Embryonic facial prominence (tissue), 1 donor: ENCODE data around the gene HAUS8.
"Not testable (repeated sequence)": the region's sequence is repeated elsewhere in the genome, so short reads cannot be mapped to it uniquely, and the experiment has no call there.

ENCODE experiments used
- DNase-seq: peaks from one replicate; pipeline ENCODE4 v3.0.0-alpha.2; 2016; ENCODE audit errors: extremely low spot score

Gene HAUS8

DNA sequence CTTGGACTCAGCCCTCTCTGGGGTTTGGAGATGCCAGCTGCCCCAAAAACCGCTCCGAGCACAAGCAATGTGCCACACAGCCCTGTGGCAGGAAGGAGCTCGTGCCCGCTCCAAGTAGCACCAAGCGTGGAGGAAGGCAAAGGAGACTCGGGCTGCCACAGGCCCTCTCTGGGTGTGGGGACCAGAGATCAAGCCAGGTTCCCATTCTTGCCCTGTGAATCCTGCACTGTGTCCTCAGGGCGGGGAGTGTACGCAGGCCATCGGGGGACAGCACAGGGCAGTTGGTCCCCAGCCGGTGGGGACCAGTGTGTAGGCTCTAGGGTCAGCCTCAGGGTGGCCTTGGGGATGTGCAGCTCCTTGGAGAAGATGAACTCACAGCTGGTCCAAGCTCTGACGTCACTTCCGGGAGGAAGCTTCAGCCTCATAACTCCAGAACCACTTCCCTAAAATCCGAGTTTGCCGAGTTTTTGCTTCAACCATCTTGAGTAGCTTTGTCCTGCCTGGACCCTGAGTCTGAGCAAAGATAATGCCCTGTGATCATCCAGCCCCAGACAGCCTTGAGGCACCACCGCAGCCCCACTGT, 39.3 kb downstream of the HAUS8 start:
- no peak for DNase-seq

DNA sequence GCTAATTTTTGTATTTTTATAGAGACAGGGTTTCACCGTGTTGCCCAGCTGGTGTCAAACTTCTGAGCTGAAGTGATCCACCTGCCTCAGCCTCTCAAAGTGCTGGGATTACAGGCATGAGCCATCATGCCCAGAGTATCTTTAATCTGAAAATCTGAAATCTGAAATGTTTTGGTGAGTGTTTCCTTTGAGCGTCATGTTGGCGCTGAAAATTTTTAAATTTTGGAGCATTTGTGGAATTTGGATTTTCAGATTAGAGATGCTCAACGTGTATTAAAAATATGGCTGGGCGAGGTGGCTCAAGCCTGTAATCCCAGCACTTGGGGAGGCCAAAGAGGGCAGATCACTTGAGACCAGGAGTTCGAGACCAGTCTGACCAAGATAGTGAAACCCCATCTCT, 43.5 kb downstream of the HAUS8 start:
- no peak for DNase-seq

DNA sequence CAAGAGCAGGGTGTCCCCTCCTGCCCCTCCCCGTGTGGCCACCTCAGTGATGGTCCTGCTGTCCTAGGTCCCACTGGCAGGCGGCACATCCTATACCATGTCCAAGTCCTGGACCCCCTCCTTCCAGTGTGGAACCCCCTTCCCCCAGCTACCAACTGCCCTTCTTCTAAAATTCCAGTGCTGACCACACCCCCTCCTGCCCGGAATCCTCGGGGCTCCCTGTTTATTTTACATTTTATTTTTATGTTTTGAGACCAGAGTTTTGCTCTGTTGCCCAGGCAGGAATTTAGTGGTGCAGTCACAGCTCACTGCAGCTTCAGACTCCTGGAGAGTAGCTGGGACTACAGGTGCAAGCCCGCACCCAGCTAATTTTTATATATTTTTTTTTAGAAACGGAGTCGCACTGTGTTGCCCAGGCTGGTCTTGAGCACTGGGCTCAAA, 47.7 kb downstream of the HAUS8 start:
- no peak for DNase-seq

DNA sequence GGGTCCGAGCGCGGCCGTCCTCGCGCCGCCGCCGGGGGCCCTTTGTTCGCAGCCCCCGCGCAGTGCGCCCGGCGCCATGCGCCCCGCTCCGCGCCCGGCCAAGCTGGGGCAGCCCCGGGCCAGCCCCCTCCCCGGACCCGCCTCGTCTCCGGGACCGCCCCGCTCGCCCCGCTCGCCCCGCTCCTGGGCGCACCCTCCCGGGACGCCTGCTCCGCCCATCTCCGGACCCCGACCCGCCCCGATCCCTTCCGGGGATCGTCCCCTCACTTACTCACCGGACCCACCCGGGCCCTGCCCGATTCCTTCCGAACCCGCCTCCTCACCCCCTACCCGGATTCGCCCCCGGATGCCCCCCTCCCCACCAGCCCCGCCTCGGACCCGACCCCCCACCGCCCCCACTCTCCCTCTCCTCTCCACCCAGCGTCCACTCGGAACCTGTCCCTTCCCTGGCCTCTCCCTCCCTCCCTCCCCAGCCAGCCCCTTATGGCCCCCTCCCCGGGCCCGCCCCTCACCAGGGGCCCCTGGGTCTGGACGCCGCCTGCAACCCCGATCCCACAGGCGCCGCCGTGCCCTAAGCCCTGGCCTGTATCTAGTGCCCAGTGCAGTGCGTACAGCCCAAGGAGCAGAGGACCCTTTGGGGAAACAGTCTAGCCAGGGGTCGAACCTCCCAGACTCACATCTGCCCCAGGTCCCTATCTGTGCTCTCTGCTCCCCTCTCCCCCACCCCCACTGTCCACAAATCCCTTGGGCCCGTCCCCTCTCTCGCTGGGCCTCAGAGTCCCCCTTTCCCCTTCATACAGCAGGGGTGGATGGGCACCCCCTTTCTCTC, 48.3 kb downstream of the HAUS8 start, which contains the start of gene CPAMD8:
CPAMD8 (minus strand) TSS at position 105 of the 829 bp plus-strand sequence. CDS start 168 bp downstream, outside the sequence.
- no peak for DNase-seq

DNA sequence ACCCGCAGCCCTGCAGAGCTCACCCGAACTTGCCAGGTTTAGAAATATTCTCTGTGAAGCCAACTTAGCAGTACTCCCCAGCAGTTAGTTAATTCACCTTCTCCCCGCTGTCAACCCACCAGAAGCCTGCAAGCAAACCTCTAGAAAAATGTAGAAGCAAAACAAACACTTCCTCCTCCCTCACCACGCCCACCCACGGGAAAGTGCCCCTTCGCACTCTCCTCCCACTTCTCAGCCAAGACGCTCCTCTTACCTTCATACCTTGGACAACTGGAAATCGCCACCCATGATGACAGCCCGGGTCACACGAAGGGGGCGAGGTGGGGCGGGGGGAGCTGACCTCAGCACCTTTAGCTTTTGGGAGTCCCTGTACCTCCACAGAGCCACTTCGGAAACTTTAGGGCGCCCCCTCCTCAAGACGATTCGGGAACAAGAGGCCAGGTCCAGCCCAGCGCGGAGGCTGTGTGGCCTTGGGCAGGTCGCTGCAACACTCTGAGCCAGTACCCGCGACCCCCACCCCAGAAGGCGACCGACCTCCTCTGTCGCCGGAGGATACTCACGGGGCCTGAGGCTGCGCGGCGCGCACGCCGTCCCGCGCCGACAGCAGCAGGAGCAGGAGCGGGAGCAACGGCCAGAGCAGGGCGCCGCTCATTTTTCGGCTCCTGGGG, 49.1 kb downstream of the HAUS8 start:
- no peak for DNase-seq

DNA sequence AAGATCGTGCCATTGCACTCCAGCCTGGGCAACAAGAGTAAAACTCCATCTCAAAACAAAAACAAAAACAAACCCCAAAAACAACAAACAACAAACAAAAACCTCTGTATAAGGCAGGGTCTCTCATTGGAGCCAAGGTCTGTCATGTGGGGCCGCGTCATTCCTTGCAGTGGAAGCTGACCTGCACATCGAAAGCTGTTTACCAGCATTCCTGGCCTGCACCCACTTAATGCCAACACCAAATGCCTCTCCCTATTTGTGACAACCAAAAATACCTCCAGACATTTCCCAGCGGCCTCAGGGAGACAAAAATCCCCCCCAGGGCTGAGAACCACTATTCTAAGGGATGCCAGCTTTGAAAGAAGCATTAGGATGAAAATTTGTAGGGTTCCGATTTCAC, 49.9 kb downstream of the HAUS8 start:
- no peak for DNase-seq

DNA sequence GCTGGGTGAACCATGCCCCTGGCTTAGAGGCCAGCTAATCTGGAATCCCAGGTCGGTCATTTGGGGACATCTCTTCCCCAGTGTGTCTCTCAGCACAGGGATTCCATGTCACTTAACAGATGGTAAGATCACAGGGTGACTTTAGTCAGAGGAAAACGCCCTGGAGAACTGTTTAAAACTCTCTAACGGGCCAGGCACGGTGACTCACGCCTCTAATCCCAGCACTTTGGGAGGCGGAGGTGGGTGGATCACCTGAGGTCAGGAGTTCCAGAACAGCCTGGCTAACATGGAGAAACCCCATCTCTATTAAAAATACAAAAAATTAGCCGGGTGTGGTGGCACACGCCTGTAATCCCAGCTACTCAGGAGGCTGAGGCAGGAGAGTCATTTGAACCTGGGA, 50.3 kb downstream of the HAUS8 start:
- not testable (repeated sequence) for DNase-seq

DNA sequence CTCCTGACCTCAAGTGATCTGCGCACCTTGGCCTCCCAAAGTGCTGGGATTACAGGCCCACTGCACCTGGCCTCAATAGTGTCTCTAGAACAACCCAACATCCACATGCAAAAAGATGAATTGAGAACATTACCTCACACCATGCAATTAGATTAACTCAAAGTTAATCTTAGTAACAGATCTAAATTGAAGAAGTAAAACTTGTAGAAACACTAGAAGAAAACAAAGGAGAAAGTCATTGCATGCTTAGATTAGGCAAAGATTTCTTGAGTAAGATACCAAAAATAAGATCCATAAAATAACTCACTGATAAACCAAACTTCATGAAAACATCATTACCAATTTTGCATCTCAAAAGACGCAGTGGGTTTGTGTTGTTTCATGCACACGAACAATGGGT, 51.4 kb downstream of the HAUS8 start:
- no peak for DNase-seq

DNA sequence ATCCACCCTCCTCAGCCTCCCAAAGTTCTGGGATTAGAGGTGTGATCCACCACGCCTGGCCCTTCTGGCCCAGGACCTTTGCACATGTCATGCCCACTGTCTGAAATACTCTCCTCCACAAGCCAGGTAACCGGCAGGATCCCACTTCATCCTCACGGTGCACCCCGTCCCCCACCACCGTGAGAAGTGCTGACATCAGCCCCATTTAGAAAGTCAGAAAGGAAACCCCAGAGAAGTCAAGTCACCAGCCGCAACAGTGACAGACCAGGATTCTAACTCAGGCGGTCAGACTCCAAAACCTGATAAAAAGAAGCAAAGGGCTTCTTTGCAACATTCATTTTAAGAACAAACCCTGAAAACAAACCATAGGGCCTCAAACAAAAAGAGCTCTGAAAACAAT, 52.5 kb downstream of the HAUS8 start:
- DNase-seq = no peak

DNA sequence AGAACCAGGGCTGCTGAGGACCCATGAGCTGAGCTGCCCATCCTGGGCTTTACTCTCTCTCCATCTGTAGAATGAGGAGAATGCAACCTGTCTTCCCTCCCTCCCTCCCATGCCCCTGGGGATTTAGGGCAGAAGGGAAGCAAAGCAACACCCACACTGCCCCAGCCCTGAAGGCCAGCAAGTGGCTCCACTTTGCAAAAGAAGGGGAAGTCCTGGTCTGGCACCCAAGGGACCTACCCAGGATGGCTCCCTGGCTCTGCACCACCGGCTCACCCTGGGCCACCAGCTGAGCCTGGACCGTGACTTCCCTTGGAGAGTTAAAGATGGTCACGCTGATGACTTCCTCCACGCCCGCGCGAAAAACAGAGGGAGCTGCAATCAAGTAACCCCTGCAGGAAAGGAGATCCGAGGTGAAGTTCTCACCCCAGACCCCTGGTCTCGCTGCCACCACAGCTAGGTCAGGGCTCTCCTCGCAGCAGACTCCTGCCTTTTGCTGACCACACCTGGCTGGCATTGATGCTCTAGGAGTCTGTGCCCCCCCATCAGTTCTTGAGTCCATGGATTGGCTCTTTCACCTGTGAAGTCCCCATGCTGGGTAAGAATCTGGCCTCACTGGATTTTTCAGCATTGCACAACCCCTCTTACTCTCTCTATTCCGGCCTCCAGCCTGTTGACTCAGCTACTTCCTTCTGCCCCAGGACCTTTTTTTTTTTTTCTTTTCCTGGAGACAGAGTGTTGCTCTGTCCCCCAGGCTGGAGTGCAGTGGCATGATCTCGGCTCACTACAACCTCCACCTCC, 53.3 kb downstream of the HAUS8 start:
- DNase-seq = no peak

DNA sequence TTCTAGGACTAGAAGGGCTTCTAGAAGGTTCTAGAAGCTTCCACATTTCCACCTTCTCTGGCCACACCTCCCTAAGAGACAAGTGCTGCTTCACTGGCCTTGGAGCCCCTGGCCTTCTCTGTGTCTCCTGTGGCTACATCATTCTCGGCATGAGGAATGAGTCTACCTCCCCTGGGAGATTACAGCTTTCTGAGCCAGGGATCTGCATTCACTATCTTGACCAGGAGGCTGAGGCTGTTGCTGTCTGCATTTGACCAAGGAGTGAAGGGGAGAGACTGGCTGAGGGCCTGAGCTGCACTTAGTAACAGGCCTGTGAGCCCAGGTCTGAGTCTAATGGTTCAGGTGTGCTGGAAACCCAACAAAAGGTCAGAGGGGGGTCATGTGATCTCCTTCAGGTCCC, 53.9 kb downstream of the HAUS8 start:
- no peak for DNase-seq

DNA sequence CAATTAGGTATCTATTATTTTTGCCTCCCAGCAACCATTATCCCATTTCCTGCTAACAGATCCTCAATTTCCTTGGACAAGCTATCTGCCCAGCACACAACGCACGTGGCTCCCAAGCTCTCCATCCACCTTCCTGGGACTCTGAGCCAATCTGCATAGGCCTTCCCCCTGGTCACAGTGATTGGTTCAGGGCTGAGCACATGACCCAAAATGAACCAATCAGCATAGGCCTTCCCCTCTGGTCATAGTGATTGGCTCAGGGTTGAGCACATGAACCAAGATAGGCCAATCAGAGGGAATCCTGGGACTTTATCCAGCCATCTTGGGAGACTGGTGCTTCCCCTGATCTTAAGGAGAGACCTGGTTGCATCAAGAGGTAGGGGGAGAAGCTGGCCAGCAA, 54.4 kb downstream of the HAUS8 start:
- DNase-seq = no peak

DNA sequence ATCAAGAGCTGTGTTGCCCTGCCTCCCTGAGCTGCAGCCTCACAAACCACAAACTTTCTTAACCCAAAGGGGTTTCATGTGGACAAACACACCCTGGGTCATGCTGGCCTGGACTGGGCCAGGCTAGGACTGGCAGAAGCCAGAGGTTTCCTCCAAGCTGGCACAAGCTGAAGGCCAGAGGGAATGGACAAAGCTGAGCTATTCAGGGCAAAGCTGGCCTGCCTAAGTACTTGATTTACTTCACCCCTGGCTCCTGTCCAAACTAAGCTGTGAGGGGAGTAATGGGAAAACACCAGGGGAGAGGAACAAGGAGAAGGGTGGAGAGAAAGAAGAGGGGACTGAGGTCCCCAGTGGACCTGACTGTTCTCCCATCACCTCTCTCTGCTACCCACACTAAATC, 54.9 kb downstream of the HAUS8 start:
- DNase-seq = no peak

DNA sequence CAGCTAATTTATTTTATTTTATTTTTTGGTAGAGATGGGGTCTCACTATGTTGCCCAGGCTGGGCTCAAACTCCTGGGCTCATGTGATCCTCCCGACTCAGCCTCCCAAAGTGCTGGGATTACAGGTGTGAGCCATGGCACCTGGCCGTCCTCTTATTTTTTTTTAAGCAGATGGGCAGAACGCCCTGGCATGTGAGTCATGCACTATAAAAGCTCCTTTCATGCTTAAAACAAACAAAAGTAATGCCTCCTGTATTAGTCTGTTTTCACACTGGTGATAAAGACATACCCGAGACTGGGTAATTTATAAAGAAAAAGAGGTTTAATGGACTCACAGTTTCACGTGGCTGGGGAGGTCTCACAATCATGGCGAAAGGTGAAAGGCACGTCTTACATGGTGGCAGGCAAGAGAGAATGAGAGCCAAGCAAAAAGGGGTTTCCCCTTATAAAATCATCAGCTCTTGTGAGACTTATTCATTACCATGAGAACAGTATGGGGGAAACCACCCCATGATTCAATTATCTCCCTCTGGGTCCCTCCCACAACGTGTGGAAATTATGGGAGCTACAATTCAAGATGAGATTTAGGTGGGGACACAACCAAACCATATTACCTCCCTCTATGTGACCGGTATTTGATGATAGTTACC, 60.9 kb downstream of the HAUS8 start:
- not testable (repeated sequence) for DNase-seq

DNA sequence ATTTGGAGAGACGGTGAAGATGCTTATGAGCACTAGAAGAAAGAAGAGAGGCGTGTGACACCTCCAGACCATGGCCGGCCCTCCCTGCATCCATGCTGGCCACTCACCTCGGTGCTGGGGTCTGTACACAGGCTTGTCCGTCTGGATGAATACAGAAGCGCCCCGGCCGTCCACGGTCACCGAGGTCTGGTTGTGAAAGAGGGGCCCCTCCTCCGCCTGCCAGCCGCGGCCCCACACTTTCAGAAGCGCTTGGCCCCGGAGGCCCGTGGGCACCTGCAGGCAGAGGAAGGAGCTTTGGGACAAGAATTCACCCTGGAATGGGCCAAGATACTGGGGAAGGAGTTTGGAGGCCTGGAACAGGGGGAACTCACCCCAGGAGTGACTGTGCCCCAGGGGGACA, 63.8 kb downstream of the HAUS8 start:
- DNase-seq = no peak

DNA sequence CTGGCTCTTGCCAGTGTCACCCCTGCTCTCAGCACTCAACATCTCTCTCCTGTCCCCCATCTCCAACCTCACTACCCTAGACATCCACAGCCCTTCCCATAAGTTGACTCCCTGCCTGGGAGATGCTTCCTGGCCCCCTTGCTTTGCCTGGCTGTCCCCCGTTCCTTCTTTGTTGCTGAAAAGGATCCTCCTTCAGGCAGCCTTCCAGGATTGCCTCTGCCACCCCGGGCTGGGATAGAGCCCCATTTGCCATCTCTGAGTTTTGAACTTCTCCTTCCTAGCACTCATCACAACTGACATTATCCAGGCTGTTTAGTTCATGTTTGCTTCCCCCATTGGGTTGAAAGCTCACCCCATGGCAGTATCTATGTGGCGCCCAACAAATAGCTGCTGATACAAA, 68.7 kb downstream of the HAUS8 start:
- no peak for DNase-seq

DNA sequence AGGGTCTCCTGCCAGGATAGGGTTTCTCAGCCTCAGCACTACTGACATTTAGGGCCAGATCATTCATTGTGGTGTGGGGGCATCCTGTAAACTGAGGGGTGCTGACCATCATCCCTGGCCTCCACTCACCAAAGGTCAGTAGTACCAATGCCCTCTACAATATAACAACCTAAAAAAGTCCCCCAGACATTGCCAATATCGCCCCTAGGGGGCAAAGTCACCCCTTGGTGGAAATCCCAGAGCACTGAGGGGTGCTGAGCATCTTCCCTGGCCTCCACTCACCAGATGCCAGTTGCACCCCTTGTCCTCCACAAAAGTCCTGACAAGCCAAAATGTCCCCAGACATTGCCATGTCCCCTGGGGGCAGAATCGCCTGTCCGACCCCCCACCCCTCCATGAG, 70.3 kb downstream of the HAUS8 start:
- DNase-seq = no peak

DNA sequence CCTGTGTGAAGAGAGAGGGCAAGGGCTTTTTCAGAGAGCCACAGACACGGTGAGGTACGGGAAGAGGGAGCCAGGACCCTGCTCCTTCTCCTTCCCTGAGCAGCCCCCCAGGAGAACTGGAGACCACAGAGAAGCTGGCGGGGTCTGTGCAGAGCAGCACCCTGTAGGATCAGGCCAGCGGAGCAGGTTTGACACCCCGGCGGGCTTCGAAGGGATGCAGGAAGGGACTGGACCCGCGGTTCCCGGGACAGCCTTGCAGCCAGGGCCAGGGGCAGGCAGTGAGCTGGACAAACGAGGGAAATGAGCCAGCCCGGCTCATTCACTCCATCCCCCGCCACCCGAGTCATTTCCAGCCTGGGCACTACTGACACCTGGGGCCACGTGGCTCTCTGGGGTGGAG, 70.9 kb downstream of the HAUS8 start:
- no peak for DNase-seq

DNA sequence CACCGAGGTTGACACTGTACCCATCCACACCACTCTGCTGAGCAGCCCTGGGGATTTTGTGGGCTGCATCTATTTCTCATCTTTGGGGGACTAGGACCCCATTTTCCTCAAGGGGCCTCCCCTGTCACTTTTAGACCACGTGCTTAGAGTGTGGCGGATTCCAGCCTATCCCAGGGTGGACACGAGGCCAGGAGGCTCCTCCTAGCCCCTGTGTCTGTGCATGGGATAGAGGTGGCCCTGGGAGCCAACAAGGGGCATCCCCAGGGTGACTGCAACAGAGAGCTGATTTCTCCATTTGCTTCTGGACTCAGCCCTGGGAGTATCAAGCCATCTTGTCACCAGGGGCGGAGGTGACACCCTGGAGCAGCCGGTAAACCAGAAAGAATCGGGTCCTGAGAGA, 72.8 kb downstream of the HAUS8 start:
- DNase-seq = no peak

DNA sequence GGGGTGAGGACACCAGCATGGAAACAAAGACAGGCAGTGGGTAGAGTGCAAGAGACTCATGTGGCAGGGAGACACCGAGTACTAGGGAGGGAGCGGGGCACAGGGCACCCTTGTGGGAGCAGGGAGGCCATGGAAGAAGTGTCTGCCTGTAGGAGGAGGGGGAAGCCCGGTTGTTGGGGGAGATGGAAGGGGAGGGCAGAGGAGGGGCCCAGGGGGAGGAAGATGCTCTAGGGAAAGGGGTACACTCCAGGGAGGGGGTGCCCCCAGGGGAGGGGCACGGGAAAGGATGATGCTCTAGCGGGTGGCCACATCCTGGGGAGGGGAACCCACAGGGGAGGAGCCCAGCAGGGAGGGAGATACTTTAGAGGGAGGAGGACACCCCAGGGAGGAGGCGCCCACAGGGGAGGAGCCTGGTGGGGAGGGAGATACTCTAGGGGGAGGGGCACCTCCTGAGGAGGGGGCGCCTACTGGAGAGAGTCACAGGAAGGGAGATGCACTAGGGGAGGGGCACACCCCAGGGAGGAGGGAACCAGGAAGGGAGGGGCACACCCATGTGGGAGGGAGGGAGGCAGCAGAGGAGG, 73.6 kb downstream of the HAUS8 start:
- no peak for DNase-seq
